Activated T-cell treated with anti-CD3 and anti-CD28 coated beads for 1 hour (primary cell): ENCODE data around the gene PTPN1.

Experiments used
- DNase-seq: peaks from one replicate; pipeline ENCODE4 v3.0.0-alpha.2; 2020; ENCODE audit warnings: low read depth

Gene PTPN1

DNA sequence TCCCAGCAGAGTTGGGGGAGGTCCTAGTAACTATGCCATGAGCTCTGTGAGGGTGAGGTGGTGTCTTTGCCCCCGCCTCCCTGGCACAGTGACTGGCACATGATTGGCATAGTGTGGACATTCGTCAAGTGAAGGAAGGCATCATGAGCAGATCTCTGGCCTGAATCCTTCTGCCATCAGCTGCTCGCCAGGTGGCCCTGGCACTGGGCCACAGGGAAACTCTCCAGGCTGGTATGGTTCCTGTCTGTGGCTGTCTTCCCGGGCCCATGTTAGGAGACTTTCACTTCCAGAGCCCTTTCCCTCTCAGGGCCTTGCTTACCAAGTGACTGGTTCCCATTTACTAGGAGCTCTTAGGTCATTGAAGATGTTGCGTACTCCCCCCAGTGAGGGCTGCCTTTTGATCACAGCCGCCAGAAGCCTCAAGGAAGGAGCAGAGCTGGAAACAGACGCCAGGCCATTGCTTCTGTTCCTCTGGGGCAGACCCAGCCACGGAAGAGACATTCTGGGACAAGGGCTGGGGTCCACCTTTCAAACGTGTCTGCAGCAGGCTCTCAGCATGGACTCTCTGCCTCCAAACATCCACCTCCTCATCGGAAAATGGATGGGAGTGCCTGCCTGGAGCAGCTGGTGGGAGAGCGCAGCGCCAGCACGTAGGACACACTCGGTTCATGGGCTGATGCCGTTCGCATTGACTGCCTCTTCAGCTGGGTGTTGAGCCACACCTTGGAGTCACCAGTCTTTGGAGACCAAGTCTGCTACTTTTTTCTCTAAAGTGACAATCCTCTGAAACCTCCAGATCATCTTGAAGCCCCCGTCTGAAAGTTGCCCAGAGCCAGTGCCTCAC is 67.2 kb downstream of the PTPN1 start:
- no peak for DNase-seq

DNA sequence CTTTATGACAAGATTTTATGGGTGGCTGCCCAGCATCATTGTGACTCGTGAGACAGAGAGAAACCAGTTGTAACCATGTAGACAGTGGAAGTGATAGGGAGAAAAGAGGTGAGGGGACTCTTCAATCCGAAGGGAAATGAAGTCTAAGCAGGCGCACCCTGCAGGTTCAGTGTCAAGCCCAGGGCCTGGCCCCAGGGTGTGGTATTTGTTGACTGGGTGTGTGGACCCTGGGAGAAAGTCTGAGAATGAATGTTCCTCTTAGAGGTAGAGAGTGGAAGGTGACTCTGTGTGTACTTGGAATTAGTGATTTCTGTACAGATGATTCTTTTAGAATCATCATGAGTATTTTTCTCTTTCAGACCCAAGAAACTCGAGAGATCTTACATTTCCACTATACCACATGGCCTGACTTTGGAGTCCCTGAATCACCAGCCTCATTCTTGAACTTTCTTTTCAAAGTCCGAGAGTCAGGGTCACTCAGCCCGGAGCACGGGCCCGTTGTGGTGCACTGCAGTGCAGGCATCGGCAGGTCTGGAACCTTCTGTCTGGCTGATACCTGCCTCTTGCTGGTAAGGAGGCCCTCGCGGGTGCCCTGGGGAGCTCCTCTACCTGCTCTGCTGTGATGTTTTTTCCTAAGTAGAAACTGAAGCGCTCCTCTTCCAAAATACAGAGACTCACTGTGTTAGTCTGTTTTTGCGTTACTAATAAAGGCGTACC is 68.0 kb downstream of the PTPN1 start:
- no peak for DNase-seq

DNA sequence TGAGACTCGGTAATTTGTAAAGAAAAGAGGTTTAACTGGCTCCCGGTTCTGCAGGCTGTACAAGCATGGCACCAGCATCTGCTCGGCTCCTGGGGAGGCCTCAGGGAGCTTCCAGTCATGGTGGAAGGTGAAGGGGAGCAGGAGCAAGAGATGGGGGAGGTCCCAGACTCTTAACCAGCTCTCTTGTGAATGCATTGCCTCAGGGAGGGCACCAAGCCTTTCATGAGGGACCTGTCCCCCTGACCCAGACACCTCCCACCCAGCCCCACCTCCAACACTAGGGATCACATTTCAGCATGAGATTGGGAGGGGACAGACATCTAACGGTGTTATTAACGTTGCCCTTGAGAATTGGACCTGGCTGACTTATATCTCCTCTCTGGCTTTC is 68.6 kb downstream of the PTPN1 start:
- no peak for DNase-seq

DNA sequence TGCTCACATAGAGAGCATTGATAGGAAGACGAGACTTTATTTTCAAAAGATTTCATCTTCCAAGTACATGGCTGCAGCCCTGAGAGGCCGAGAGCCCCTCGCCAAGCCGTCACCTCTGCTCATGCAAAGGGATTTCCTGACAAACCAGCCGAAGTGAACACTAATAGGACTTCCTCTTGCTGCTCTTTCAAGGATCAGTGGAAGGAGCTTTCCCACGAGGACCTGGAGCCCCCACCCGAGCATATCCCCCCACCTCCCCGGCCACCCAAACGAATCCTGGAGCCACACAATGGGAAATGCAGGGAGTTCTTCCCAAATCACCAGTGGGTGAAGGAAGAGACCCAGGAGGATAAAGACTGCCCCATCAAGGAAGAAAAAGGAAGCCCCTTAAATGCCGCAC is 69.3 kb downstream of the PTPN1 start:
- DNase-seq: no peak

DNA sequence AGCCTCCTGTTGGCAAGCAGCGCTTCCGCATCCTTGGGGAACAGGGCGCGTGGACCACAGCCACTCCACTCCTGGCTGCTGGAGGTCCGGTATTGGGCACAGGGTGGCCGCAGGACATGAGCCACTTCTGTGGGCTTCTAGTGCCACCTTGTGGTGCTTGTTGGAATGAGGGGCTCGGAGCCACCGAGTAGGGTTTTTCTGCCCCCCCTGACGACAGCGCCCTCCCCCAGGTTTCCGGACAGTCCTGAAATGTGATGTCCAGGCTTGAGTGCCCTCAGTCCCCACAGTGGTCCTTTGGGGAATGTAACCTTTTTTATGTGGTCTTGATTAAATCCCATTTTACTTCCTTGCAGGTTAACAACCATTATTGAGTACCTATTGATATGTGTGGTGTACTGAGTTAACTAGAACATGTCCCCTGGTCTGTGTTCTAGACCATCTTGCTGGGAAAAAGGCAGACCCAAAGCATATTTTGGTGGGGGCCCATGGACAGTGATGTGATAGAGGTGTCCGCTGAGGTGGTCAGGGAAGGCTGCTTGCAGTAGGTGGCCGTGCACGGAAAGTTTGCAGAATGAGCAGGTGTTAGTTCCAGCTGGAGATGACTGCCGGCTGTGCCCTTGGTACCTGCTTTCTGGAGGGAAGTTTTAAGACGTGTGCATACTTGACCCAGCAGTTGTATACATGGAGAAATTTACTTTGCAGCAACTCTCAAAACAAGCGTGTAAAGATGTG is 70.0 kb downstream of the PTPN1 start:
- DNase-seq: peak; percentile 34

DNA sequence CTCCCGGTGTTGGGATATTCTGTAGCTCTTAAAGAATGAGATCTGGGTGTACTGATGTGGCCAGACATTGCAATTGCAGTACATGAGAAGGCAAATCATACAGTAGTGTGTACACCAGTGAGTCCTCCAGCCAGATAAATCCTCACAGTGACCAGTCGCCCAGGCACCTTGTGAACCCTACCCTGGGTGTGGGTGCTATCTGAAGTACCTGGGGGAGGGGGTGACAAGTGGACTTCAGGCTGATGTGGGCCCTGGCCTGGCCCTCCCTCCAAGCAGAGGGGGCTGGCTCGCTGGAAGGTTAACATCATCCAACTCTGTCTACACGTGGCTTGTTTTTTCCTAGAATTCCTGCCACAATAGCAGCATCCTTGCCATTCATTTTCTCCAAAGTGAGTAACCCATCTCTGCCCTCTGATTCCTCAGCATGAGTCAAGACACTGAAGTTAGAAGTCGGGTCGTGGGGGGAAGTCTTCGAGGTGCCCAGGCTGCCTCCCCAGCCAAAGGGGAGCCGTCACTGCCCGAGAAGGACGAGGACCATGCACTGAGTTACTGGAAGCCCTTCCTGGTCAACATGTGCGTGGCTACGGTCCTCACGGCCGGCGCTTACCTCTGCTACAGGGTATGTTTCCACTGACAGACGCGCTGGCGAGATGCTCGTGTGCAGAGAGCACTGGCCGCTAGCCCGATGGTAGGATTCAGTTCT is 70.8 kb downstream of the PTPN1 start:
- no peak for DNase-seq

DNA sequence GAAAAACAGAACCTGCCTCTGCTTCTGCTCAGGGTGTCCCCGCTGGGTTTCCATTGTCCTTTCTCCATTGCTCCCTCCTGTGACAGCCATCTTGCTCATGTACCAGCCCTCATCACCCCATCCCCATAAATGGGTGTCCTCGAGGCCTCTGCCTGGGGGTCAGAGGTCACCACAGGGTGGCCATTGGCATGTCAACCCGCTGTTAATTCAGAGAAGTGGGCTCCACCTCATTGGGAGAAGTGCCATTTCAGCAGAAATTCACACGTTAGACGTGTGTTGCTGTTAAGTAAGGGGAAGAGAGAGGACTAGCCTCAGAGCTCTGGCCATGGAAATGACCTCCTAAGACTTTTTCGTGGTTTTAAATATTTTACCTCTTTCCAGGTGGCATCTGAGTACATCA is 71.9 kb downstream of the PTPN1 start:
- no peak for DNase-seq

DNA sequence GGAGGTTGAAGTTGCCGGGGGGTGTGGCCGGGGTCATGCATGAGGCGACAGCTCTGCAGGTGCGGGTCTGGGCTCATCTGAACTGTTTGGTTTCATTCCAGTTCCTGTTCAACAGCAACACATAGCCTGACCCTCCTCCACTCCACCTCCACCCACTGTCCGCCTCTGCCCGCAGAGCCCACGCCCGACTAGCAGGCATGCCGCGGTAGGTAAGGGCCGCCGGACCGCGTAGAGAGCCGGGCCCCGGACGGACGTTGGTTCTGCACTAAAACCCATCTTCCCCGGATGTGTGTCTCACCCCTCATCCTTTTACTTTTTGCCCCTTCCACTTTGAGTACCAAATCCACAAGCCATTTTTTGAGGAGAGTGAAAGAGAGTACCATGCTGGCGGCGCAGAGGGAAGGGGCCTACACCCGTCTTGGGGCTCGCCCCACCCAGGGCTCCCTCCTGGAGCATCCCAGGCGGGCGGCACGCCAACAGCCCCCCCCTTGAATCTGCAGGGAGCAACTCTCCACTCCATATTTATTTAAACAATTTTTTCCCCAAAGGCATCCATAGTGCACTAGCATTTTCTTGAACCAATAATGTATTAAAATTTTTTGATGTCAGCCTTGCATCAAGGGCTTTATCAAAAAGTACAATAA is 72.5 kb downstream of the PTPN1 start:
- no peak for DNase-seq

DNA sequence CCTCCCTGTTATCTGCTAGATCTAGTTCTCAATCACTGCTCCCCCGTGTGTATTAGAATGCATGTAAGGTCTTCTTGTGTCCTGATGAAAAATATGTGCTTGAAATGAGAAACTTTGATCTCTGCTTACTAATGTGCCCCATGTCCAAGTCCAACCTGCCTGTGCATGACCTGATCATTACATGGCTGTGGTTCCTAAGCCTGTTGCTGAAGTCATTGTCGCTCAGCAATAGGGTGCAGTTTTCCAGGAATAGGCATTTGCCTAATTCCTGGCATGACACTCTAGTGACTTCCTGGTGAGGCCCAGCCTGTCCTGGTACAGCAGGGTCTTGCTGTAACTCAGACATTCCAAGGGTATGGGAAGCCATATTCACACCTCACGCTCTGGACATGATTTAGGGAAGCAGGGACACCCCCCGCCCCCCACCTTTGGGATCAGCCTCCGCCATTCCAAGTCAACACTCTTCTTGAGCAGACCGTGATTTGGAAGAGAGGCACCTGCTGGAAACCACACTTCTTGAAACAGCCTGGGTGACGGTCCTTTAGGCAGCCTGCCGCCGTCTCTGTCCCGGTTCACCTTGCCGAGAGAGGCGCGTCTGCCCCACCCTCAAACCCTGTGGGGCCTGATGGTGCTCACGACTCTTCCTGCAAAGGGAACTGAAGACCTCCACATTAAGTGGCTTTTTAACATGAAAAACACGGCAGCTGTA is 73.4 kb downstream of the PTPN1 start:
- DNase-seq: no peak

DNA sequence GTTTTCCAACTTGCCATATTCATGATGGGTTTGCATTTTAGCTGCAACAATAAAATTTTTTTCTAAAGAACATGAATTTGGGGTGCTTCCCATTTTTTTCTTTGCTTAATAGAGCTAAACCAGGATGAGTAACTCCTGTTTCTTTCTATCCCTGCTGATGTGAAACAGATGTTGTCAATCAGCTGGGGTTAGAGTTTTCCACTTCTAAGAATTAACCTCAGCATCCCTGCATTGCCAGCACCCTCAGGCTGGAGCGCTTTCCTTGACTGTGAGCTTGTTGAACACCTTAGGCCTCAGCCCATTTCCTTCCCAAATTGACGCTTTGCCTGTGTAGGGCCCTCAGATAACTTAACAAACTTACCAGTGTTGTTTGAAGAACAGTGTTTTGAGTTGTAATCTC is 74.5 kb downstream of the PTPN1 start:
- DNase-seq: no peak

DNA sequence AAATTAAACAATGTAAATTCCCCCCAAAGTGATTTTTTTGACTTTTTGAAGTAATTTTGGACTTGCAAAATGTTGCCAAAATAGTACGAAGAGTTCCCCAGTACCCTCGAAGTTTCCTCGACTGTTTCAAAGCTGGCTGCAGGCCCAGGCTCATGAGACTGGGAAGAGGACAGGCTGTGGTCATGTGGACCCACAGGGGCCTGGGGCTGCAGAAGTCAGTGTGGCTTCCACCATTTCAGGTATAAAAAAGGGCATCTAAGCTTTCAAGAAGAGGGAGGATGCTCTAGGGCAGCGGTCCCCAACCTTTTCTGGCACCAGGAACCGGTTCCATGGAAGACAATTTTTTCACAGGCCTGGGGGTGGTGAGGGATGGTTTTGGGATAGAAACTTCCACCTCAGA is 75.0 kb downstream of the PTPN1 start:
- DNase-seq: no peak

DNA sequence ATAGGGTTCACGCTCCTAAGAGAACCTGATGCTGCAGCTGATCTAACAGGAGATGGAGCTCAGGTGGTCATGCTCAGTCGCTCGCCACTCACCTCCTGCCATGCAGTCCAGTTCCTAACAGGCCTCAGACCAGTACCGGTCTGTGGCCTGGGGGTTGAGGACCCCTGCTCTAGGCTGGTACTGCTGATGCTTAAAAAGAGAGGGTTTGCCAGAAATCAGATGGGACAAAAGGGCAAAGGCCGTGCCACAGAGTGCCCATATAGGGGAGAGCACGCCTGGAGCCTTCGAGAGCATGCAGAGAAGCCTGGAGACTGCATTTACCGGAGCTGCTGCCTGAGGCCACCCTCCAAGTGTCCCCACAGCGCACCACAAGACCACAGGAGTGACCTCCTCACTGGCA is 75.5 kb downstream of the PTPN1 start:
- DNase-seq: no peak

DNA sequence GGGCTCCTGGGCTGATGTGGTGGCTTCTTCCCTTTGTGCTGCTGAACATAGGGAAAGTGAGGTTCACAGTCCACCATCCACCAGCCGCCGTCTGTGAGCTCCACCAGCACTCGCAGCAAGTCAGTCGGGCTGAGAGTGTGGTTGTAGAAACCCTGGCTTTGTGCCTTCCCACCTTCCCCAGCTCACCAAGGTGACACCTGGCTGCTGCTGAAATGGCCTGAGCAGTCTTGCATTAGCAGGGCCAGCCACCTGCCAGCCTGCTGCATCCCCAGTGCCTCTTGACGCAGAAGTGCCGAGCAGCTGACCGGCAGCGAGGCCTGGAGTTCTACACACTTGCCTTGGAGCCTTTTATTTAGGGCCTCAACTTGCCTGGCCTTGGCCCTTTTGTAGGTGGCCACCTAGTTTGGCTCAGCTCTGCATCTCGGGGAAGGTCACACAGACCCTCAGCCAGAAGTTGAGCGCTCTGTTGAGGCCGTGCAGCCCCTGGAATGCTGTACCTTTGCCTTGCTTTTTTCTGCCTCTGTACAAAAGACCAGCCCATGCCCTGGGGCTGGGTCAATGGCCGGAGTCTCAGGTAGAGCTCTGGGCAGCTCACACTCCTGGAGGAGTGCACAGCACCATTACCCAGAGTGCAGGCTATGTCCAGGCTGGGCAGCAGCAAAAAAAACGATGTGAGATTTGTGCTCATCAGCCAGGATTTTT is 76.5 kb downstream of the PTPN1 start:
- no peak for DNase-seq

DNA sequence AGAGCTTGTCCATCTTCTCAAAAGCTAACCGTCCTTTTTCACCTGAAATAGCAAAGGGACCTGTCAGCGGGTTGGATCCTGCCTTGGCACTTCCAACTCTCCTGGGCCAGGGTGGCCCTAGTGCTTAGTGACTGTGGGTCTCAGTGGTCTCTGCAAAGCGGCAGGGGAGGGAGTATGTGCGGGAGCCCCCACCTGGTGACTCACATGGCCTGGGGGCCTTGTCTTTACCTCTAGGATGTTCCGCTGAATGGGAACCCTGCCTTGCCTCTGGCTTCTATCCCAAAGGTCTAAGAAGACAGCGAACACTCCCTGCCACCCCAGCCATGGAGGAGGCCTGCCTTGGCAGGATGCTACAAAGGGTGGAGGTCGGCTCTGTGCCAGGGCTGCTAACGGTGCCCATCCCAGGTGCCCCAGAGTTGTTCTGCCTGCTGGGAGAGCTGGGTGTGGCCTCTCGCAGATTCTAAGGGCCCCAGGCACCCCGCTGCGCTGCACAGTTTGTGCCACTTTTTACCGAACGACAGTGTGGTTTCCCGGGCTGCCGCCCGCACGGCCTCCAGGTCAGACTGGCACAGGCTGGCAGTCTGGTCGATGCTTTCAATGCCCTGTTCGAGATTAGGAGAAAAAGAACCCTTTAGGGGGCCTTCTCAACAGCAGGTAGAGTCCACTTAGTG is 77.2 kb downstream of the PTPN1 start:
- DNase-seq: no peak

DNA sequence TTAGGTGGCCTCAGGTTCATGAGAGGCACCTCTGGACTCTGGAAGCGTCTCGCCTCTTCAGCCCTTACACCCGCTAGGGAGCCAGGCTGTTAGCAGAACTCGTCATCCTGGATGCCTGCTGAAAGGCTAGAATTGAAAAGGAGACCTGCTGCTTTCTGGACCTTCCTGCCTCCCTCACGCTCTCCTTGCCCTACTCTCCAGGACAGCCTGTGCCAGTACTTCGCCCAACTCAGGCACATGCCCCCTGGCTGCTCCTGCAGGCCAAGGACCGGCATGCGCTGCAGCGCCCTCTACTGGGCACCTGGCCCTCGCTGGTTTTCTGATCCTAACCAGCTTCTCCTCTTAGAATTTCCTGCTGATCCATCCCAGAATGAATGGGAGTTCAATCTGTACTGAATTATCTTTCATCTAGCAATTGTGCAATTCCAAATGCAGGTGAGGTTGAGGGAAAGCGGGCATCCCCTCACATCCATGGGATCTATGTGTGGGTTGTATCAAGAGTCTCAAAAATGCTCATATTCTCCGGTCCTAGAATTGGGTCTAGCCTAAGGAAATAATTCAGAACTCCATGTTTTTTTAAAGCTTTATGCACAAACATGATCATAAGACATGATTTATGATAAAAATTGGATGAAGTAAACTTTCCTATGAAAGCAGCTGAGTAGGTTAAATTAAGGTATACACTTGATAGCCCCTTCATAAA is 78.0 kb downstream of the PTPN1 start:
- peak; percentile 68 for DNase-seq

DNA sequence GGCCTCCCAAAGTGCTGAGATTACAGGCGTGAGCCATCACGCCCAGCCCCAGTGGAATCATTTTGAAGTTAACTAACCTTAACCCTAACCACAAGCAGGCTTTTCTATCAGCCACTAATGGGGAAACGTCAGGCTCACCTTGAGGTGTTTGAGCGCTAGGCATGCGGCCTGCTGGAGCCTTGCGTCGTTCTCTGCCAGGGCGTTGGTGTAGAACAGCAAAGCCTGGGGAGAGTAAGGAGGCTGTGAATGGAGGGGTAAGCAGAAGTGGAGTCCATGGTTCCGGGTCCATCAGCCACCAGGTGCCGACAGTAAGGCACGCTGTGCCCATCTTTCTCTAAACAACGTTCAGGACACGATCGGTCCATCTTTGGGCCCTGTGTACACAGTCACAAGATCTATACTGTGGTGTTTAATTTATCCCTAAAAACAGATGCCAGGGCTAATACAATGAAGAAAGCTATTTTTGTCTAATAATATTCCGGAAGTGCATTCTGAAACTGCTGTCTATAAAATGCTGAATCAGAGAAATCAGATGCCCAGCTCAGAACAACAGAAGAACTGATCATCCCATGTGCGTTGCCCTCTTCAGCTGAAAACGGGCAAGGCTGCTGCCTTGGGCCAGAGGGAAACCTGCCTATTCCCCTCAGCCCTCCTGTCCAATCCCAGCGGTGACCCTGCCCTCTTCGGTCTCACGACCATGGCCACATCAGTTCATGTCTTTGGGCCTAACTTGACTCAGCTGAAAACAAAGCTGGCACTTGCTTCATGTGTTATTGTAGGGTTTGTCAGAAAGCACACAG is 79.6 kb downstream of the PTPN1 start:
- no peak for DNase-seq

DNA sequence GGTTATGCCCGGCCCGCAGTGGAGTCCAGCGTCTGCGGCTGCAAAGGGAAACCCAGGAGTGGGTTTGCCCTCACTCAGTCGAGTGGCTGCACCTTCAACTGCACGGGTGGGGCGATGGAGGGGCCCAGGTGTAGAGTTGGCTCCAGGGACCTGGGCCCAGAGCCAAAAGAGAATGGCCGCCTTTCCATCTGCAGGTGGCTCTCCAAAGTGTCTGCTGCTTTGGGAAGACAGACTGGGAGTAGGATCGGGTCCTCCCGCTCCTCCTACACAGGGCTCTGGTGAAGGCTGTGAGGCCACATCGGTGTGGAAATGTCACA is 80.1 kb downstream of the PTPN1 start:
- no peak for DNase-seq

DNA sequence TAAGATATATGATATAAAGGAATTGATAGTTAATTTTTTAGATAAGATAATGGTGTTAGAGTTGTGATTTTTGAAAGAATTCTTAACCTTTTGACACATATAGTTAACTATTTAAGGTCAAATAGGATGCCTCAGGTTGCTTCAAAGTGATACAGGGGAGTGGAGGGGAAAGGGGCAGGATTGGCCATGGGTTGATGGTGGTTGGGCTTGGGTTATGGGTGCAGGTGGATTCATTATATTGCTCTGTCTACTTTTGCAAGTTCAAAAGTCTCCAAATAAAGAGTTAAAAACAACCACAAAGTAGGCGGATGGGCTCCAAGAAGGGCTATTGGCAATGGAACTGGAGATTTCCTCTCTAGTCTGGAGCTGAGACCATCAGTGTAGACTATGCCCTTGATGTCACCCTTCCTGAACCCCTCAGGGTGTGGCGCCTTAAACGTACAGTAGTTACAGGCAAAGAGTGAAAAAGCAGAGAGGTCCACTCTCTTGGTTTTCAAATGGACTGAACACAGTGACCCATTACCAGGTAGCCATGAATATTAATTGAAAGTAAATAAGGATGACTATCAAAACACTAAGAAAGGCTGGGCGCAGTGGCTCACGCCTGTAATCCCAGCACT is 81.2 kb downstream of the PTPN1 start:
- DNase-seq: no peak
